KMS-11 (cell line): ENCODE data around the gene BRINP3.

Experiments
- H2AFZ ChIP-seq: fragments of 200-600 bp; sonication (generic); 2 replicates; pipeline ENCODE4 v1.6.1; 2016; ENCODE audit warnings: antibody characterized with exemption, mixed run types, low read depth
- H3K27ac ChIP-seq: fragments of 200-600 bp; sonication (generic); 2 replicates; pipeline ENCODE4 v1.6.1; 2016; ENCODE audit warnings: mild to moderate bottlenecking, mixed run types
- H3K27me3 ChIP-seq: fragments of 200-600 bp; sonication (generic); 2 replicates; pipeline ENCODE4 v1.6.1; 2017; ENCODE audit warnings: mild to moderate bottlenecking, low read depth, mixed run types, moderate library complexity; ENCODE audit not compliant: insufficient read depth
- H3K36me3 ChIP-seq: fragments of 200-600 bp; sonication (generic); 2 replicates; pipeline ENCODE4 v1.6.1; 2017; ENCODE audit warnings: mild to moderate bottlenecking, mixed run types; ENCODE audit not compliant: insufficient read depth
- H3K4me1 ChIP-seq: fragments of 200-600 bp; sonication (generic); 2 replicates; pipeline ENCODE4 v1.6.1; 2016; ENCODE audit warnings: mild to moderate bottlenecking, low read depth, mixed run types; ENCODE audit not compliant: poor library complexity, severe bottlenecking
- H3K4me2 ChIP-seq: fragments of 200-600 bp; sonication (generic); 2 replicates; pipeline ENCODE4 v1.7.0; 2016; ENCODE audit warnings: mild to moderate bottlenecking, mixed run types
- H3K4me3 ChIP-seq: fragments of 200-600 bp; sonication (generic); IDR thresholded peaks from 2 replicates; pipeline ENCODE4 v1.6.1; 2017; ENCODE audit warnings: low read depth, low read length, mixed read lengths; ENCODE audit not compliant: insufficient read depth
- H3K79me2 ChIP-seq: fragments of 200-600 bp; sonication (generic); 2 replicates; pipeline ENCODE4 v1.6.1; 2016; ENCODE audit warnings: low read depth, mixed run types; ENCODE audit not compliant: insufficient read depth
- H3K9ac ChIP-seq: fragments of 200-600 bp; sonication (generic); 2 replicates; pipeline ENCODE4 v1.6.1; 2016; ENCODE audit warnings: mild to moderate bottlenecking, mixed run types
- H4K20me1 ChIP-seq: fragments of 200-600 bp; sonication (generic); 2 replicates; pipeline ENCODE4 v1.6.1; 2016; ENCODE audit warnings: mild to moderate bottlenecking, mixed run types; ENCODE audit not compliant: insufficient read depth
- TF ChIP-seq, protein P1 (sequence below): fragments of 200-600 bp; sonication (generic); conservative IDR thresholded peaks from 2 replicates; pipeline ENCODE4 v1.6.1; 2017; ENCODE audit warnings: low read depth, mild to moderate bottlenecking, antibody characterized with exemption, low read length, moderate library complexity, mixed read lengths

The BRINP3 gene

GRCh38 chr1:190303501-190303900, 174.2 kb downstream of the BRINP3 start:
- H3K79me2 ChIP-seq, result no peaks in the 10 kb centered on the region
- no peaks in the 10 kb centered on the region for H3K27me3 ChIP-seq
- no peaks in the 10 kb centered on the region for H3K4me1 ChIP-seq
- no peak overlapping the region for H3K9ac ChIP-seq
- no peak overlapping the region for H3K27ac ChIP-seq
- H3K4me3 ChIP-seq, result no peak overlapping the region
- H3K36me3 ChIP-seq, result no peaks in the 10 kb centered on the region; the same call in 1 of the 2 replicates
- no peak overlapping the region for H3K4me2 ChIP-seq
- TF ChIP-seq, protein P1, sequence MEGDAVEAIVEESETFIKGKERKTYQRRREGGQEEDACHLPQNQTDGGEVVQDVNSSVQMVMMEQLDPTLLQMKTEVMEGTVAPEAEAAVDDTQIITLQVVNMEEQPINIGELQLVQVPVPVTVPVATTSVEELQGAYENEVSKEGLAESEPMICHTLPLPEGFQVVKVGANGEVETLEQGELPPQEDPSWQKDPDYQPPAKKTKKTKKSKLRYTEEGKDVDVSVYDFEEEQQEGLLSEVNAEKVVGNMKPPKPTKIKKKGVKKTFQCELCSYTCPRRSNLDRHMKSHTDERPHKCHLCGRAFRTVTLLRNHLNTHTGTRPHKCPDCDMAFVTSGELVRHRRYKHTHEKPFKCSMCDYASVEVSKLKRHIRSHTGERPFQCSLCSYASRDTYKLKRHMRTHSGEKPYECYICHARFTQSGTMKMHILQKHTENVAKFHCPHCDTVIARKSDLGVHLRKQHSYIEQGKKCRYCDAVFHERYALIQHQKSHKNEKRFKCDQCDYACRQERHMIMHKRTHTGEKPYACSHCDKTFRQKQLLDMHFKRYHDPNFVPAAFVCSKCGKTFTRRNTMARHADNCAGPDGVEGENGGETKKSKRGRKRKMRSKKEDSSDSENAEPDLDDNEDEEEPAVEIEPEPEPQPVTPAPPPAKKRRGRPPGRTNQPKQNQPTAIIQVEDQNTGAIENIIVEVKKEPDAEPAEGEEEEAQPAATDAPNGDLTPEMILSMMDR, result no peak
- no peaks in the 10 kb centered on the region for H4K20me1 ChIP-seq
- H2AFZ ChIP-seq, result no peak overlapping the region

- Histone ChIP-seq H3K4me1 (no peaks in the 10 kb centered on the region), H2AFZ (no peak overlapping the region), H3K79me2 (no peaks in the 10 kb centered on the region), H4K20me1 (no peaks in the 10 kb centered on the region), H3K27me3 (no peaks in the 10 kb centered on the region), H3K27ac (no peak overlapping the region), H3K9ac (no peak overlapping the region), H3K4me3 (no peak overlapping the region), H3K4me2 (no peak overlapping the region), H3K36me3 (no peaks in the 10 kb centered on the region)
- TF ChIP-seq, protein P1, result no peak
Observed at GRCh38 chr1:190296453-190296852, 181.2 kb downstream of the BRINP3 start.

DNA sequence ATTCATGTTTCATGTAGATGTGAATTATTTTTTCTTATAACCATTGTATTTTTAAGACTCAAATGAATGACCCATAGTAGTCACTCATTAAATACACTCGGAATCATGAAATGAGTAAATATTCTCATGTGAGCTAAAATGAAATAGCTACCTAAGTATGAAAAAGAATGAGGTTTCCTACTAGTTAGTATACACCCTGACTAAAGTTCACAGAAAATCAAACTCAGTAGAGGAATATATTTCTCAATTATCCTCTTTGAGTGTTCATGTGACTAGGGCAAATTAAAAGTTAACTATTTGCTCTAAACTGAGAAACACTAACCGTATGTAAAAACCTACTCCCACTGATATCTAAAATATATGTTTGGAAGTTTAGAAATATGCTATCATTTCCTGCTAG, 187.8 kb downstream of the BRINP3 start:
- no peak overlapping the region for H3K4me3 ChIP-seq

GRCh38 chr1:190286111-190286510, 191.6 kb downstream of the BRINP3 start:
- Histone ChIP-seq H2AFZ (no peak overlapping the region), H3K4me3 (no peak overlapping the region), H3K27ac (no peak overlapping the region), H3K4me1 (no peaks in the 10 kb centered on the region), H3K9ac (no peak overlapping the region), H3K27me3 (no peaks in the 10 kb centered on the region), H3K36me3 (no peaks in the 10 kb centered on the region; the same call in 1 of the 2 replicates), H3K4me2 (no peak overlapping the region), H4K20me1 (no peaks in the 10 kb centered on the region), H3K79me2 (no peaks in the 10 kb centered on the region)
- TF ChIP-seq, protein P1, result no peak

More for the DNA sequence above, 187.8 kb downstream of the BRINP3 start:
- Histone ChIP-seq H3K79me2 (no peaks in the 10 kb centered on the region), H3K9ac (no peak overlapping the region), H2AFZ (no peak overlapping the region), H3K27ac (no peak overlapping the region), H3K4me2 (no peak overlapping the region), H3K36me3 (no peaks in the 10 kb centered on the region; the same call in 1 of the 2 replicates), H3K27me3 (no peaks in the 10 kb centered on the region), H4K20me1 (no peaks in the 10 kb centered on the region), H3K4me1 (no peaks in the 10 kb centered on the region)
- TF ChIP-seq, protein P1, result no peak
